NCI-H2227 treated with DMSO at 0.1 percent for 48 hours (cell line): ENCODE results near the gene TRIM54.
"Not testable (repeated sequence)": the region's sequence is repeated elsewhere in the genome, so short reads cannot be mapped to it uniquely, and the experiment has no call there.

Experiments
- DNase-seq: peaks from one replicate; lab custom pipeline; 2025; lab: John Stamatoyannopoulos, UW

TRIM54 gene

GRCh38 chr2:27284996-27285395, 2.8 kb downstream of the TRIM54 start:
- DNase-seq = no peak

GRCh38 chr2:27285481-27285880, 3.3 kb downstream of the TRIM54 start:
- DNase-seq = no peak

GRCh38 chr2:27288610-27289009, 6.4 kb downstream of the TRIM54 start:
- DNase-seq = no peak

GRCh38 chr2:27290549-27290948, 8.3 kb downstream of the TRIM54 start:
- no peak for DNase-seq

- no peak for DNase-seq
Observed at GRCh38 chr2:27291865-27292264, 9.6 kb downstream of the TRIM54 start.

- DNase-seq = no peak
Observed at GRCh38 chr2:27294928-27295327, 12.7 kb downstream of the TRIM54 start.

- no peak for DNase-seq
Observed at GRCh38 chr2:27296481-27296880, 14.3 kb downstream of the TRIM54 start.

- no peak for DNase-seq
Observed at GRCh38 chr2:27297195-27297594, 15.0 kb downstream of the TRIM54 start.

- no peak for DNase-seq
Observed at GRCh38 chr2:27298391-27299080, 16.3 kb downstream of the TRIM54 start.

GRCh38 chr2:27300606-27301005, 18.4 kb downstream of the TRIM54 start:
- DNase-seq = not testable (repeated sequence)

GRCh38 chr2:27303093-27304025, 21.1 kb downstream of the TRIM54 start:
- peak; percentile 70 for DNase-seq

GRCh38 chr2:27304488-27305240, 22.4 kb downstream of the TRIM54 start:
- DNase-seq = no peak

- DNase-seq = no peak
Observed at GRCh38 chr2:27305516-27305915, 23.3 kb downstream of the TRIM54 start.

GRCh38 chr2:27306136-27306535, 23.9 kb downstream of the TRIM54 start:
- no peak for DNase-seq

GRCh38 chr2:27306573-27307286, 24.5 kb downstream of the TRIM54 start:
- no peak for DNase-seq

GRCh38 chr2:27307287-27307544, 25.0 kb downstream of the TRIM54 start:
- no peak for DNase-seq

GRCh38 chr2:27307545-27308358, 25.5 kb downstream of the TRIM54 start:
- peak; percentile 10 for DNase-seq

- DNase-seq = no peak
Observed at GRCh38 chr2:27308359-27308881, 26.2 kb downstream of the TRIM54 start, which contains the start of gene UCN. UCN (minus strand) TSS chr2:27308445; CDS start chr2:27307895, 550 bp downstream.

- no peak for DNase-seq
Observed at GRCh38 chr2:27309651-27310050, 27.4 kb downstream of the TRIM54 start.

GRCh38 chr2:27312152-27312551, 29.9 kb downstream of the TRIM54 start:
- no peak for DNase-seq
